ENCODE data around the gene TLE5. TPM values are rescaled to one million over a fixed set of nuclear protein-coding genes. Genes with fewer than 3 reads are reported as not detected.

The TLE5 gene
- total RNA-seq, 2 experiments from 2014 or later = 722 to 793 TPM

- no peaks in the 10 kb centered on the region for H3K9me3 ChIP-seq (ENCODE audit: control insufficient read depth in 1 of 2, insufficient read depth in 1 of 2, low read length in 2 of 2)
- no peak overlapping the region for H3K4me3 ChIP-seq (ENCODE audit: low read length)
- CTCF ChIA-PET = interaction anchor here (1.5 to 1.7 kb wide), 3 partner anchors 22 to 72 kb away, joined by 4 to 8 read pairs (median 8); no protein-coding TSS in a partner anchor
- H3K4me1 ChIP-seq (ENCODE audit: insufficient read depth, low read length) = peaks cover 18% of the 10 kb centered on the region
- H3K4me1 Mint-ChIP-seq (ENCODE audit: low read depth) = peaks cover 11% of the 10 kb centered on the region
- TF ChIP-seq CTCF (IDR thresholded peaks at IDR 0.05) = no peak
- no peaks in the 10 kb centered on the region for H3K9me3 Mint-ChIP-seq
- no peaks in the 10 kb centered on the region for H3K27me3 ChIP-seq (ENCODE audit: control insufficient read depth in 1 of 2, insufficient read depth in 2 of 2, low read length in 2 of 2)
- H3K4me3 Mint-ChIP-seq = no peak overlapping the region
- peak in 1 of 14 experiments; percentile 22 for DNase-seq
- peaks cover 3% of the 10 kb centered on the region for H3K27me3 Mint-ChIP-seq
- no peaks in the 10 kb centered on the region for H3K36me3 Mint-ChIP-seq (ENCODE audit: low read depth)
- H3K36me3 ChIP-seq (ENCODE audit: insufficient read depth, low read length) = no peaks in the 10 kb centered on the region
- ATAC-seq (ENCODE audit: poor library complexity) = no peak
- POLR2A ChIA-PET = no interaction called here
- no peak overlapping the region for H3K27ac ChIP-seq (ENCODE audit: low read depth in 1 of 2, low read length in 2 of 2)
- H3K27ac Mint-ChIP-seq = no peak overlapping the region
- intact Hi-C loops (cut with DNase I, micrococcal nuclease) = loop anchor here (1.0 to 2.0 kb wide), 3 partner anchors 31 to 145 kb away; no protein-coding TSS in a partner anchor
Observed at GRCh38 chr19:3107658-3108057, 45.4 kb upstream of the TLE5 start.

GRCh38 chr19:3106509-3107141, 44.3 kb upstream of the TLE5 start:
- Histone ChIP-seq H3K36me3 (ENCODE audit: insufficient read depth, low read length) (no peaks in the 10 kb centered on the region), H3K27ac (ENCODE audit: low read depth in 1 of 2, low read length in 2 of 2) (no peak overlapping the region), H3K4me3 (ENCODE audit: low read length) (no peak overlapping the region), H3K4me1 (ENCODE audit: insufficient read depth, low read length) (peaks cover 18% of the 10 kb centered on the region), H3K27me3 (ENCODE audit: control insufficient read depth in 1 of 2, insufficient read depth in 2 of 2, low read length in 2 of 2) (no peaks in the 10 kb centered on the region), H3K9me3 (ENCODE audit: control insufficient read depth in 1 of 2, insufficient read depth in 1 of 2, low read length in 2 of 2) (no peaks in the 10 kb centered on the region)
- no peak overlapping the region for H3K4me3 Mint-ChIP-seq
- intact Hi-C loops (cut with DNase I, micrococcal nuclease) = no loop called here
- peaks cover 11% of the 10 kb centered on the region for H3K4me1 Mint-ChIP-seq (ENCODE audit: low read depth)
- ATAC-seq (ENCODE audit: poor library complexity) (no peak), DNase-seq (peak in 1 of 14 experiments; percentile 13)
- no peaks in the 10 kb centered on the region for H3K36me3 Mint-ChIP-seq (ENCODE audit: low read depth)
- ChIA-PET CTCF (interaction anchor here (1.1 kb wide), 1 partner anchor 31 kb away, joined by 3 read pairs; no protein-coding TSS in a partner anchor), POLR2A (no interaction called here)
- TF ChIP-seq CTCF (IDR thresholded peaks at IDR 0.05) = no peak
- H3K27me3 Mint-ChIP-seq = peaks cover 3% of the 10 kb centered on the region
- H3K27ac Mint-ChIP-seq = no peak overlapping the region
- H3K9me3 Mint-ChIP-seq = no peaks in the 10 kb centered on the region

GRCh38 chr19:3105641-3106508, 43.6 kb upstream of the TLE5 start:
- H3K4me1 ChIP-seq (ENCODE audit: insufficient read depth, low read length) = peaks cover 18% of the 10 kb centered on the region
- peak in 1 of 14 experiments; percentile 12 for DNase-seq
- no peak overlapping the region for H3K27ac Mint-ChIP-seq
- no peak overlapping the region for H3K4me3 ChIP-seq (ENCODE audit: low read length)
- intact Hi-C loops (cut with DNase I, micrococcal nuclease) = no loop called here
- no peak for TF ChIP-seq CTCF (IDR thresholded peaks at IDR 0.05)
- H3K4me1 Mint-ChIP-seq (ENCODE audit: low read depth) = peaks cover 11% of the 10 kb centered on the region
- no peak overlapping the region for H3K27ac ChIP-seq (ENCODE audit: low read depth in 1 of 2, low read length in 2 of 2)
- ChIA-PET CTCF (interaction anchor here (1.1 to 3.1 kb wide), 2 partner anchors 30 to 156 kb away, joined by 3 to 26 read pairs; no protein-coding TSS in a partner anchor), POLR2A (no interaction called here)
- H3K27me3 Mint-ChIP-seq = peaks cover 3% of the 10 kb centered on the region
- H3K9me3 ChIP-seq (ENCODE audit: control insufficient read depth in 1 of 2, insufficient read depth in 1 of 2, low read length in 2 of 2) = no peaks in the 10 kb centered on the region
- ATAC-seq (ENCODE audit: poor library complexity) = no peak
- H3K9me3 Mint-ChIP-seq = no peaks in the 10 kb centered on the region
- no peaks in the 10 kb centered on the region for H3K36me3 Mint-ChIP-seq (ENCODE audit: low read depth)
- no peaks in the 10 kb centered on the region for H3K27me3 ChIP-seq (ENCODE audit: control insufficient read depth in 1 of 2, insufficient read depth in 2 of 2, low read length in 2 of 2)
- H3K4me3 Mint-ChIP-seq = no peak overlapping the region
- H3K36me3 ChIP-seq (ENCODE audit: insufficient read depth, low read length) = no peaks in the 10 kb centered on the region
